SK-N-SH (cell line): Measurements from ENCODE around the gene PRDM11. TPM values are rescaled to one million over a fixed set of nuclear protein-coding genes. Genes with fewer than 3 reads are reported as not detected.

Experiments used
- CTCF ChIA-PET: fragments of 300-600, 350-600 bp; formaldehyde crosslinking; extraction: SDS; loops from one replicate; lab custom pipeline; 2021; lab: Yijun Ruan, JAX
- POLR2A ChIA-PET: fragments of 350-600 bp; sonication (Branson Sonifier 250); formaldehyde crosslinking; extraction: SDS; loops from one replicate; lab custom pipeline; 2020; ENCODE audit warnings: antibody characterized with exemption, inconsistent platforms; lab: Yijun Ruan, JAX
- DNase-seq: peaks from one replicate; pipeline ENCODE4 v3.0.0; 2012
- H2AFZ ChIP-seq: fragments of 200-600 bp; sonication (generic); 2 replicates; pipeline ENCODE4 v1.8.1; 2016; ENCODE audit warnings: antibody characterized with exemption, mild to moderate bottlenecking, low read depth
- H3F3A ChIP-seq: fragments of 200-600 bp; sonication (generic); replicated peaks from 2 replicates; pipeline ENCODE3; 2016; ENCODE audit warnings: antibody characterized with exemption, mild to moderate bottlenecking; ENCODE audit not compliant: insufficient read depth
- H3K27ac ChIP-seq, 2 experiments: fragments of 200-500 bp in 1 of 2; fragments of 200-600 bp in 1 of 2; sonication (Bioruptor generic) in 1 of 2; sonication (generic), shearing (Covaris generic) in 1 of 2; 2 replicates each; pipeline versions ENCODE4 v1.5.1 to v1.6.1; 2014 to 2016; ENCODE audit warnings: low read depth in 2 of 2, inconsistent platforms in 1 of 2, low read length in 1 of 2, mild to moderate bottlenecking in 1 of 2, mixed read lengths in 1 of 2
- H3K27me3 ChIP-seq: fragments of 200-600 bp; sonication (generic), shearing (Covaris generic); 2 replicates; pipeline ENCODE4 v1.6.1; 2016; ENCODE audit warnings: mixed run types; ENCODE audit not compliant: insufficient read depth
- H3K36me3 ChIP-seq, 2 experiments: fragments of 200-500 bp in 1 of 2; fragments of 200-600 bp in 1 of 2; sonication (Bioruptor generic) in 1 of 2; sonication (generic) in 1 of 2; replicated peaks in 1 of 2; 2 replicates each; pipeline versions ENCODE3 to v1.5.1; 2014 to 2016; ENCODE audit warnings: low read length in 1 of 2, mild to moderate bottlenecking in 1 of 2; ENCODE audit not compliant: insufficient read depth in 2 of 2, control insufficient read depth in 1 of 2
- H3K4me1 ChIP-seq, 2 experiments: fragments of 200-500 bp in 1 of 2; fragments of 200-600 bp in 1 of 2; sonication (Bioruptor generic) in 1 of 2; sonication (generic), shearing (Covaris generic) in 1 of 2; 2 replicates each; pipeline versions ENCODE4 v1.5.1 to v1.6.1; 2014 to 2016; ENCODE audit warnings: low read depth in 1 of 2, low read length in 1 of 2, mixed run types in 1 of 2; ENCODE audit not compliant: insufficient read depth in 2 of 2, control insufficient read depth in 1 of 2
- H3K4me2 ChIP-seq: fragments of 200-600 bp; sonication (generic), shearing (Covaris generic); 2 replicates; pipeline ENCODE4 v1.6.1; 2017; ENCODE audit warnings: mixed run types
- H3K4me3 ChIP-seq, 2 experiments: fragments of 200-500 bp in 1 of 2; fragments of 200-600 bp in 1 of 2; sonication (Bioruptor generic) in 1 of 2; sonication (generic), shearing (Covaris generic) in 1 of 2; 2 replicates each; pipeline versions ENCODE4 v1.5.1 to v1.8.1; 2014 to 2016; ENCODE audit warnings: low read depth in 2 of 2, inconsistent platforms in 1 of 2, low read length in 1 of 2, mild to moderate bottlenecking in 1 of 2, mixed read lengths in 1 of 2, moderate library complexity in 1 of 2
- H3K79me2 ChIP-seq: fragments of 200-600 bp; sonication (generic); 2 replicates; pipeline ENCODE4 v1.8.1; 2017; ENCODE audit warnings: mild to moderate bottlenecking; ENCODE audit not compliant: insufficient read depth
- H3K9ac ChIP-seq: fragments of 200-600 bp; sonication (generic); 2 replicates; pipeline ENCODE4 v1.6.1; 2017; ENCODE audit warnings: mixed run types
- H3K9me2 ChIP-seq: fragments of 200-600 bp; sonication (generic); 2 replicates; pipeline ENCODE4 v1.6.1; 2017; ENCODE audit warnings: mixed run types
- H3K9me3 ChIP-seq: fragments of 200-600 bp; sonication (generic); 2 replicates; pipeline ENCODE4 v1.6.1; 2017; ENCODE audit warnings: mixed run types, mild to moderate bottlenecking, moderate library complexity
- H4K20me1 ChIP-seq: fragments of 200-600 bp; sonication (generic); 2 replicates; pipeline ENCODE4 v1.6.1; 2017; ENCODE audit warnings: mild to moderate bottlenecking, mixed run types; ENCODE audit not compliant: insufficient read depth
- CHD2 ChIP-seq: fragments of 150-350 bp; IDR thresholded peaks from 2 replicates; pipeline ENCODE4 v1.6.1; 2018; ENCODE audit warnings: low read length; ENCODE audit not compliant: partially characterized antibody
- CTCF ChIP-seq: fragments of 200-600 bp; sonication (generic); IDR thresholded peaks from 2 replicates; pipeline ENCODE4 v1.6.1; 2017; ENCODE audit warnings: antibody characterized with exemption, mild to moderate bottlenecking, moderate library complexity
- ELF1 ChIP-seq: IDR thresholded peaks from 2 replicates; pipeline ENCODE4 v1.4.0; 2012
- EP300 ChIP-seq, 2 experiments: IDR thresholded peaks; 2 replicates each; pipeline versions ENCODE4 v1.4.0 to v1.6.1; 2012; ENCODE audit warnings: borderline replicate concordance in 1 of 2, low read depth in 1 of 2, low read length in 1 of 2
- FOXM1 ChIP-seq: IDR thresholded peaks from 2 replicates; pipeline ENCODE4 v1.4.0; 2012; ENCODE audit warnings: low read depth, mild to moderate bottlenecking
- GABPA ChIP-seq: IDR thresholded peaks from 2 replicates; pipeline ENCODE4 v1.4.0; 2012; ENCODE audit warnings: low read depth, mild to moderate bottlenecking
- JUND ChIP-seq: IDR thresholded peaks from 2 replicates; pipeline ENCODE4 v1.4.0; 2012
- MAX ChIP-seq: IDR thresholded peaks from 2 replicates; pipeline ENCODE4 v1.4.0; 2012; ENCODE audit warnings: low read depth
- MXI1 ChIP-seq: IDR thresholded peaks from 2 replicates; pipeline ENCODE4 v1.6.1; 2012; ENCODE audit warnings: mild to moderate bottlenecking, low read depth, low read length, improper control_type of control experiment
- NRF1 ChIP-seq: IDR thresholded peaks from 2 replicates; pipeline ENCODE4 v1.6.1; 2012; ENCODE audit warnings: low read depth, mild to moderate bottlenecking, low read length
- PBX3 ChIP-seq: IDR thresholded peaks from 2 replicates; pipeline ENCODE4; 2012
- REST ChIP-seq: IDR thresholded peaks from 2 replicates; pipeline ENCODE4 v1.6.1; 2012; ENCODE audit warnings: mild to moderate bottlenecking, low read depth, low read length, moderate library complexity
- RFX5 ChIP-seq: IDR thresholded peaks from 2 replicates; pipeline ENCODE4 v1.6.1; 2012; ENCODE audit warnings: mild to moderate bottlenecking, improper control_type of control experiment, low read length
- TAF1 ChIP-seq: IDR thresholded peaks from 2 replicates; pipeline ENCODE4 v1.6.1; 2012; ENCODE audit warnings: low read depth, mild to moderate bottlenecking, low read length, moderate library complexity, borderline replicate concordance
- TEAD4 ChIP-seq: IDR thresholded peaks from 2 replicates; pipeline ENCODE4 v1.4.0; 2012; ENCODE audit warnings: mild to moderate bottlenecking, borderline replicate concordance; ENCODE audit not compliant: insufficient read depth
- USF1 ChIP-seq: IDR thresholded peaks from 2 replicates; pipeline ENCODE4 v1.4.0; 2012; ENCODE audit warnings: low read depth, borderline replicate concordance
- YY1 ChIP-seq: IDR thresholded peaks from 2 replicates; pipeline ENCODE4 v1.4.0; 2012; ENCODE audit warnings: low read depth, mild to moderate bottlenecking
- ZBTB33 ChIP-seq: IDR thresholded peaks from 2 replicates; pipeline ENCODE4 v1.4.0; 2012; ENCODE audit warnings: low read depth, borderline replicate concordance
- WGBS: methylation state at CpG from one replicate; pipeline ENCODE4 v1.1.6; 2017; ENCODE audit warnings: low lambda C conversion rate; 5-methylcytosine and 5-hydroxymethylcytosine counted together
- polyA plus RNA-seq, 3 experiments: library from polyadenylated mRNA; depleted of rRNA; stranded (reverse); fragments of >200 nt; gene quantifications; 2 replicates each; pipeline ENCODE4 v1.2.3, GENCODE V29; 2012

PRDM11 gene
- polyA plus RNA-seq, 1 of the 3 experiments (the other 2 are of a cell fraction): 4.5 TPM

GRCh38 chr11:45193695-45194094 is 47.3 kb downstream of the PRDM11 start:
- DNase-seq: no peak
- Histone ChIP-seq H4K20me1 (no peaks in the 10 kb centered on the region), H3K4me2 (no peak overlapping the region), H3K9me2 (no peaks in the 10 kb centered on the region), H3K9ac (no peak overlapping the region), H3K27ac (no peak overlapping the region)
- no peak for TF ChIP-seq CHD2
- no peak for TF ChIP-seq MXI1
- no peak for TF ChIP-seq CTCF
- TF ChIP-seq TAF1: no peak
- TF ChIP-seq YY1: no peak
- TF ChIP-seq, all 33 proteins: peak for 0
- Histone ChIP-seq H3K4me1 (no peaks in the 10 kb centered on the region), H3F3A (no peaks in the 10 kb centered on the region), H2AFZ (no peak overlapping the region), H3K4me3 (no peak overlapping the region), H3K79me2 (no peaks in the 10 kb centered on the region), H3K27me3 (no peaks in the 10 kb centered on the region), H3K36me3 (peaks cover 4 to 7% of the 10 kb centered on the region in 2 experiments), H3K9me3 (no peaks in the 10 kb centered on the region)
- ChIA-PET CTCF (interaction anchor here (0.9 to 2.6 kb wide), 6 partner anchors 10 to 88 kb away, joined by 3 to 8 read pairs (median 4); no protein-coding TSS in a partner anchor), POLR2A (no interaction called here)
- WGBS: 93% methylated on average over 6 of the region's 6 CpGs

- no peak overlapping the region for H3K4me3 ChIP-seq
- H3K9me3 ChIP-seq: no peaks in the 10 kb centered on the region
- no peaks in the 10 kb centered on the region; a peak in 2 of 4 replicates for H3K4me1 ChIP-seq
- H4K20me1 ChIP-seq: no peaks in the 10 kb centered on the region
- no peak overlapping the region for H2AFZ ChIP-seq
- H3K27ac ChIP-seq: no peak overlapping the region
- H3K4me2 ChIP-seq: no peak overlapping the region
- 60% methylated on average over 1 of the region's 8 CpGs for WGBS
- peaks cover 0 to 2% of the 10 kb centered on the region in 2 experiments for H3K36me3 ChIP-seq
- DNase-seq: no peak
- no peak overlapping the region for H3K9ac ChIP-seq
- H3F3A ChIP-seq: no peaks in the 10 kb centered on the region
- no peaks in the 10 kb centered on the region for H3K9me2 ChIP-seq
- ChIA-PET POLR2A (no interaction called here), CTCF (no interaction called here)
- no peak for TF ChIP-seq USF1
- TF ChIP-seq REST: no peak
- TF ChIP-seq ZBTB33: no peak
- no peak for TF ChIP-seq JUND
- TF ChIP-seq MAX: no peak
- TF ChIP-seq TEAD4: no peak
- no peak for TF ChIP-seq ELF1
- TF ChIP-seq PBX3: no peak
- TF ChIP-seq NRF1: no peak
- TF ChIP-seq FOXM1: no peak
- no peak for TF ChIP-seq RFX5
- TF ChIP-seq GABPA: no peak
- TF ChIP-seq EP300 (IDR thresholded peaks at IDR 0.05; ENCODE audit: borderline replicate concordance in 1 of 2, low read depth in 1 of 2, low read length in 1 of 2): no peak
- H3K79me2 ChIP-seq: no peaks in the 10 kb centered on the region
- H3K27me3 ChIP-seq: no peaks in the 10 kb centered on the region
These were observed 58.3 kb downstream of the PRDM11 start for GRCh38 chr11:45204761-45205160.
